ENCODE measurements around the gene ERVW-1. TPM values are rescaled to one million over a fixed set of nuclear protein-coding genes. Genes with fewer than 3 reads are reported as not detected.

Gene ERVW-1
- total RNA-seq, 1 donor from 2014 or later = not detected

- no peak for DNase-seq (ENCODE audit: low read depth)
- Histone ChIP-seq H3K36me3 (ENCODE audit: control insufficient read depth, insufficient read depth, low read length) (no peaks in the 10 kb centered on the region), H3K27me3 (ENCODE audit: control insufficient read depth, insufficient read depth, low read length) (no peaks in the 10 kb centered on the region), H3K4me3 (ENCODE audit: low read depth, low read length) (no peak overlapping the region)
- no peak for FAIRE-seq
- TF ChIP-seq, protein P1, sequence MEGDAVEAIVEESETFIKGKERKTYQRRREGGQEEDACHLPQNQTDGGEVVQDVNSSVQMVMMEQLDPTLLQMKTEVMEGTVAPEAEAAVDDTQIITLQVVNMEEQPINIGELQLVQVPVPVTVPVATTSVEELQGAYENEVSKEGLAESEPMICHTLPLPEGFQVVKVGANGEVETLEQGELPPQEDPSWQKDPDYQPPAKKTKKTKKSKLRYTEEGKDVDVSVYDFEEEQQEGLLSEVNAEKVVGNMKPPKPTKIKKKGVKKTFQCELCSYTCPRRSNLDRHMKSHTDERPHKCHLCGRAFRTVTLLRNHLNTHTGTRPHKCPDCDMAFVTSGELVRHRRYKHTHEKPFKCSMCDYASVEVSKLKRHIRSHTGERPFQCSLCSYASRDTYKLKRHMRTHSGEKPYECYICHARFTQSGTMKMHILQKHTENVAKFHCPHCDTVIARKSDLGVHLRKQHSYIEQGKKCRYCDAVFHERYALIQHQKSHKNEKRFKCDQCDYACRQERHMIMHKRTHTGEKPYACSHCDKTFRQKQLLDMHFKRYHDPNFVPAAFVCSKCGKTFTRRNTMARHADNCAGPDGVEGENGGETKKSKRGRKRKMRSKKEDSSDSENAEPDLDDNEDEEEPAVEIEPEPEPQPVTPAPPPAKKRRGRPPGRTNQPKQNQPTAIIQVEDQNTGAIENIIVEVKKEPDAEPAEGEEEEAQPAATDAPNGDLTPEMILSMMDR (IDR thresholded peaks at IDR 0.05; ENCODE audit: insufficient read depth, low read length, severe bottlenecking) = no peak
Observed at GRCh38 chr7:92436612-92437445, 40.9 kb downstream of the ERVW-1 start.

DNA sequence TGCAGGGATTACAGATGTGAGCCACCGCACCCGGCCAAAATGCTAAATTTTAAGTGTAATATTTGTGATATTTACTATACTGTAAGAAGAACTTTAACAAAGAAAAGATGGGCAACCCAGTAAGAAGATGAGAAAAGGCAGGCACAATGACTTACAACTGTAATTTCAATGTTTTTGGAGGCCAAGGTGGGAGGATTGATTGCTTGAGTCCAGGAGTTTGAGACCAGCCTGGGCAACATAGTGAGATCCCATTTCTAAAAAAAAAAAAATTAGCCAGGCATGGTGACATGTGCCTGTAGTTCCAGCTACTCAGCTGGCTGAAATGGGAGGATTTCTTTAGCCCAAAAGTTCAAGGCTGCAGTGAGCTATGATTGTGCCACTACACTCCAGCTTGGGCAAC lies 42.2 kb downstream of the ERVW-1 start:
- Histone ChIP-seq H3K27me3 (ENCODE audit: control insufficient read depth, insufficient read depth, low read length) (no peaks in the 10 kb centered on the region), H3K4me3 (ENCODE audit: low read depth, low read length) (no peak overlapping the region), H3K36me3 (ENCODE audit: control insufficient read depth, insufficient read depth, low read length) (no peaks in the 10 kb centered on the region)
- no peak for FAIRE-seq
- DNase-seq (ENCODE audit: low read depth) = no peak
- TF ChIP-seq, protein P1 (IDR thresholded peaks at IDR 0.05; ENCODE audit: insufficient read depth, low read length, severe bottlenecking) = no peak

DNA sequence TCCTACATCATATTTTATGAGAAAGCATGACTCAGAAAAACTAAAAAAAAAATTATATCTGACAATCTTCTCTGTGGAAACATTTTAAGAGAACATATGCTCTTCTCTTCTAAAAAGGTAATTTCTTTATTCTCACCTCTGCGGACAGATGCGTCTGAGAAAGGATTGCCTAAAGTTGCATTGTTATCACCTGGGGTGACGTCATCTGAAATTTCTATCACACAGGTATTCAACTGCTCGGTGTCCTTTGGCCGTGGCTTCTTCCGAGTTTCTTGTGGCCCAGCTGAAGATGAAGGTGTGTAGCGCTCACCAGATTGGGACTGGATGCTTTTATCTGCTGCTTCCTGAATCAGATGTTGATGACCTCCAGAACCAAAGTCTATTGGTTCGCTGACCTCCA lies 44.7 kb downstream of the ERVW-1 start:
- Histone ChIP-seq H3K27me3 (ENCODE audit: control insufficient read depth, insufficient read depth, low read length) (no peaks in the 10 kb centered on the region), H3K4me3 (ENCODE audit: low read depth, low read length) (no peak overlapping the region), H3K36me3 (ENCODE audit: control insufficient read depth, insufficient read depth, low read length) (no peaks in the 10 kb centered on the region)
- DNase-seq (ENCODE audit: low read depth) = no peak
- FAIRE-seq = no peak
- TF ChIP-seq, protein P1 (IDR thresholded peaks at IDR 0.05; ENCODE audit: insufficient read depth, low read length, severe bottlenecking) = no peak

GRCh38 chr7:92432299-92432946 lies 45.3 kb downstream of the ERVW-1 start:
- Histone ChIP-seq H3K4me3 (ENCODE audit: low read depth, low read length) (no peak overlapping the region), H3K36me3 (ENCODE audit: control insufficient read depth, insufficient read depth, low read length) (no peaks in the 10 kb centered on the region), H3K27me3 (ENCODE audit: control insufficient read depth, insufficient read depth, low read length) (no peaks in the 10 kb centered on the region)
- FAIRE-seq (peak; percentile 79), DNase-seq (ENCODE audit: low read depth) (no peak)
- TF ChIP-seq, protein P1 (IDR thresholded peaks at IDR 0.05; ENCODE audit: insufficient read depth, low read length, severe bottlenecking) = no peak

GRCh38 chr7:92427193-92427592 lies 50.6 kb downstream of the ERVW-1 start:
- H3K4me3 ChIP-seq (ENCODE audit: low read depth, low read length) = no peak overlapping the region
- H3K36me3 ChIP-seq (ENCODE audit: control insufficient read depth, insufficient read depth, low read length) = no peaks in the 10 kb centered on the region
- TF ChIP-seq, protein P1 (IDR thresholded peaks at IDR 0.05; ENCODE audit: insufficient read depth, low read length, severe bottlenecking) = no peak
- no peaks in the 10 kb centered on the region for H3K27me3 ChIP-seq (ENCODE audit: control insufficient read depth, insufficient read depth, low read length)
- DNase-seq (ENCODE audit: low read depth) = no peak
- no peak for FAIRE-seq
